Measurements from ENCODE around the gene CDK9.
"Not testable (repeated sequence)": the region's sequence is repeated elsewhere in the genome, so short reads cannot be mapped to it uniquely, and the experiment has no call there.

CDK9 gene

GRCh38 chr9:127780909-127781308, 4.9 kb upstream of the CDK9 start:
- not testable (repeated sequence) for DNase-seq

GRCh38 chr9:127781806-127782205, 4.0 kb upstream of the CDK9 start:
- DNase-seq: no peak

GRCh38 chr9:127783111-127784008, 2.5 kb upstream of the CDK9 start:
- no peak for DNase-seq

- peak; percentile 97 for DNase-seq
These were observed 556 bp upstream of the CDK9 start for GRCh38 chr9:127785023-127785932.

GRCh38 chr9:127786773-127787104, 905 bp downstream of the CDK9 start:
- no peak for DNase-seq

GRCh38 chr9:127788337-127789011, 2.6 kb downstream of the CDK9 start:
- no peak for DNase-seq

- DNase-seq: no peak
These were observed 3.3 kb downstream of the CDK9 start for GRCh38 chr9:127789179-127789578.

- no peak for DNase-seq
These were observed 4.4 kb downstream of the CDK9 start for GRCh38 chr9:127790094-127790855.

- no peak for DNase-seq
These were observed 5.3 kb downstream of the CDK9 start for GRCh38 chr9:127791085-127791484.

- DNase-seq: no peak
These were observed 6.7 kb downstream of the CDK9 start for GRCh38 chr9:127792417-127793031.

GRCh38 chr9:127793093-127793708, 7.4 kb downstream of the CDK9 start:
- no peak for DNase-seq

GRCh38 chr9:127794001-127794791, 8.4 kb downstream of the CDK9 start:
- DNase-seq: no peak

GRCh38 chr9:127796225-127796813, 10.5 kb downstream of the CDK9 start:
- DNase-seq: no peak

GRCh38 chr9:127796852-127797370, 11.1 kb downstream of the CDK9 start:
- DNase-seq: no peak

GRCh38 chr9:127801955-127802575, 16.2 kb downstream of the CDK9 start:
- no peak for DNase-seq

- DNase-seq: peak; percentile 97
These were observed 17.0 kb downstream of the CDK9 start, which contains the start of gene FPGS for GRCh38 chr9:127802576-127803443. FPGS (plus strand) TSS chr9:127802882; CDS start chr9:127802925, 43 bp downstream.

- no peak for DNase-seq
These were observed 17.9 kb downstream of the CDK9 start for GRCh38 chr9:127803507-127804352.
